Hematopoietic multipotent progenitor cell treated with erythropoietin and hydrocortisone succinate and interleukin-3 and kit ligand, for 6 days (in vitro differentiated cells): Measurements from ENCODE around the gene ATP11A.

ENCODE experiments used
- DNase-seq: peaks from one replicate; pipeline ENCODE4 v3.0.0-alpha.2; 2015

Gene ATP11A

GRCh38 chr13:112744168-112745021 lies 54.6 kb downstream of the ATP11A start:
- no peak for DNase-seq

GRCh38 chr13:112746044-112746443 lies 56.2 kb downstream of the ATP11A start:
- no peak for DNase-seq

GRCh38 chr13:112747256-112747655 lies 57.4 kb downstream of the ATP11A start:
- DNase-seq, result no peak

- no peak for DNase-seq
Measured at GRCh38 chr13:112748947-112749735, 59.3 kb downstream of the ATP11A start.

- no peak for DNase-seq
Measured at GRCh38 chr13:112750570-112750969, 60.7 kb downstream of the ATP11A start.

- no peak for DNase-seq
Measured at GRCh38 chr13:112751617-112752016, 61.8 kb downstream of the ATP11A start.

- no peak for DNase-seq
Measured at GRCh38 chr13:112752211-112752610, 62.4 kb downstream of the ATP11A start.

- DNase-seq, result peak; percentile 37
Measured at GRCh38 chr13:112752711-112753541, 63.1 kb downstream of the ATP11A start.

GRCh38 chr13:112753833-112754232 lies 64.0 kb downstream of the ATP11A start:
- no peak for DNase-seq

- no peak for DNase-seq
Measured at GRCh38 chr13:112754281-112755025, 64.6 kb downstream of the ATP11A start.

- no peak for DNase-seq
Measured at GRCh38 chr13:112755331-112755730, 65.5 kb downstream of the ATP11A start.

GRCh38 chr13:112756081-112756480 lies 66.2 kb downstream of the ATP11A start:
- no peak for DNase-seq

GRCh38 chr13:112756511-112756966 lies 66.7 kb downstream of the ATP11A start:
- DNase-seq, result no peak

- no peak for DNase-seq
Measured at GRCh38 chr13:112756967-112757758, 67.3 kb downstream of the ATP11A start.

- no peak for DNase-seq
Measured at GRCh38 chr13:112757759-112758086, 67.9 kb downstream of the ATP11A start.

- DNase-seq, result no peak
Measured at GRCh38 chr13:112759053-112759452, 69.2 kb downstream of the ATP11A start.

- no peak for DNase-seq
Measured at GRCh38 chr13:112759827-112760226, 70.0 kb downstream of the ATP11A start.

- DNase-seq, result no peak
Measured at GRCh38 chr13:112760435-112760834, 70.6 kb downstream of the ATP11A start.

- no peak for DNase-seq
Measured at GRCh38 chr13:112760931-112761330, 71.1 kb downstream of the ATP11A start.

- no peak for DNase-seq
Measured at GRCh38 chr13:112761701-112762689, 72.2 kb downstream of the ATP11A start.
